H1 (cell line): Measurements from ENCODE around the gene ELP1. TPM values are rescaled to one million over a fixed set of nuclear protein-coding genes. Genes with fewer than 3 reads are reported as not detected.

Experiments used
- ASH2L ChIP-seq: fragments of 200-600, 300-600 bp; sonication (generic); IDR thresholded peaks from one replicate; pipeline ENCODE4 v1.7.1; 2017; ENCODE audit warnings: low read length
- CBX5 ChIP-seq: fragments of 300-800, 300-1000 bp; sonication (generic); IDR thresholded peaks from 2 replicates; pipeline ENCODE4 v1.7.1; 2016; ENCODE audit warnings: antibody characterized with exemption, low read length, low read depth
- CHD7 ChIP-seq: fragments of 300-600 bp; sonication (generic); IDR thresholded peaks from 2 replicates; pipeline ENCODE4 v1.7.1; 2012; ENCODE audit warnings: low read length, moderate library complexity, mild to moderate bottlenecking, inconsistent platforms; ENCODE audit not compliant: insufficient replicate concordance
- CREB1 ChIP-seq: IDR thresholded peaks from 2 replicates; pipeline ENCODE4 v1.6.1; 2012; ENCODE audit warnings: inconsistent platforms
- CTBP2 ChIP-seq: IDR thresholded peaks from 2 replicates; pipeline ENCODE4 v1.7.0; 2011; ENCODE audit warnings: borderline replicate concordance, mild to moderate bottlenecking, moderate library complexity, mixed read lengths, low read length; ENCODE audit not compliant: insufficient read depth, insufficient read length
- FOSL1 ChIP-seq: IDR thresholded peaks from 2 replicates; pipeline ENCODE4 v1.6.1; 2011; ENCODE audit warnings: mild to moderate bottlenecking, low read depth, low read length, moderate library complexity; ENCODE audit not compliant: insufficient read depth
- MAFK ChIP-seq: IDR thresholded peaks from 2 replicates; pipeline ENCODE4 v1.6.1; 2012; ENCODE audit warnings: low read depth, mild to moderate bottlenecking, improper control_type of control experiment, low read length
- RBBP5 ChIP-seq: IDR thresholded peaks from 2 replicates; pipeline ENCODE4 v1.7.1; 2012; ENCODE audit warnings: low read depth, mild to moderate bottlenecking, inconsistent platforms, low read length, moderate library complexity, borderline replicate concordance
- TCF12 ChIP-seq: IDR thresholded peaks from 2 replicates; pipeline ENCODE4 v1.6.1; 2011; ENCODE audit warnings: low read depth, mild to moderate bottlenecking, low read length
- polyA plus RNA-seq, 7 experiments: library from polyadenylated mRNA; depleted of rRNA in 3 of 7; stranded (reverse) in 5 of 7; unstranded in 2 of 7; fragments of >200 nt in 5 of 7; fragments of 200-250 nt in 2 of 7; gene quantifications; 1 replicate in 5 of 7; 2 replicates in 1 of 7; 4 replicates in 1 of 7; pipeline versions ENCODE4 v1.2.1 to v1.2.3, GENCODE V29; 2011 to 2013; ENCODE audit warnings: missing spikeins in 2 of 7, mixed read lengths in 2 of 7
- total RNA-seq: library from RNA; stranded (reverse); fragmentation: NEBNext Ultra II Directional; extraction: Animal tissue kit (Norgen Biotek cat#: 25700); gene quantifications from 2 replicates; pipeline ENCODE4 v1.2.1, GENCODE V29; 2021
- TF ChIP-seq, protein P1 (sequence below): IDR thresholded peaks from 2 replicates; pipeline ENCODE4 v1.6.1; 2012; ENCODE audit warnings: inconsistent platforms

ELP1 gene
- total and polyA plus RNA-seq, 2 of the 8 experiments (the other 6 are each of a cell fraction or from before 2014, with no cell fraction given) = 13.9 to 31.3 TPM

DNA sequence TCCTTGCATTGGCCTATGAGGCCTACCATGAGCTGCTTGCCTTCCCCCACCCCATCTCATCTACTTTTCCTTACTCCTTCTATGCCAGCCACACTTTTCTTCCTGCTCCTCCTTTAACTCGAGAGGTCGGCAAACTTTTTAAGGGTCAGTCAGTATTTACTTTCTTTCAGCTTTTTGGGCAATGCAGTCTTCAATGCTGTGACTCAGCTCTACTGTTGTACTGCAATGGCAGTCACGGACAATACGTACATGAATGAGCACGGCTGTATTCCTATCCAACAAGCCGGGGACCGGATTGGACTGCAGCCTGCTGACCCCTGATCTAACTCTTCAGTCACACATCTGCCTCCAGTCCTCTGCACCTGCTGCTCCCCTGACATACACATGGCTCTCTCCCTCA lies 72.5 kb downstream of the ELP1 start (continued):
- TF ChIP-seq CHD7 (no peak), CTBP2 (no peak), TCF12 (no peak), ASH2L (no peak), MAFK (no peak), RBBP5 (no peak), CREB1 (no peak), FOSL1 (no peak), CBX5 (no peak)
- TF ChIP-seq, protein P1, sequence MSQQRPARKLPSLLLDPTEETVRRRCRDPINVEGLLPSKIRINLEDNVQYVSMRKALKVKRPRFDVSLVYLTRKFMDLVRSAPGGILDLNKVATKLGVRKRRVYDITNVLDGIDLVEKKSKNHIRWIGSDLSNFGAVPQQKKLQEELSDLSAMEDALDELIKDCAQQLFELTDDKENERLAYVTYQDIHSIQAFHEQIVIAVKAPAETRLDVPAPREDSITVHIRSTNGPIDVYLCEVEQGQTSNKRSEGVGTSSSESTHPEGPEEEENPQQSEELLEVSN = no peak
